CD14-positive monocyte (primary cell): ENCODE results near the gene SHROOM3. TPM values are rescaled to one million over a fixed set of nuclear protein-coding genes. Genes with fewer than 3 reads are reported as not detected.

Experiments used
- DNase-seq, 3 donors: peaks; one replicate each; pipeline ENCODE4 v3.0.0-alpha.2; 2011 to 2022
- H2AFZ ChIP-seq: 2 replicates; pipeline ENCODE4 v1.6.0; 2012; ENCODE audit warnings: mild to moderate bottlenecking, low read depth, low read length, inconsistent platforms; ENCODE audit not compliant: insufficient read depth, poor library complexity, severe bottlenecking
- H3K27ac ChIP-seq, 2 donors: 1 replicate in 1 of 2; 2 replicates in 1 of 2; pipeline ENCODE4 v1.5.1; 2012 to 2013; ENCODE audit warnings: low read length in 2 of 2, control low read depth in 1 of 2, inconsistent platforms in 1 of 2, low read depth in 1 of 2, mild to moderate bottlenecking in 1 of 2
- H3K27me3 ChIP-seq, 2 donors: one replicate each; pipeline versions ENCODE4 v1.6.0 to v1.6.1; 2011 to 2013; ENCODE audit warnings: low read length in 2 of 2; ENCODE audit not compliant: control insufficient read depth in 2 of 2, insufficient read depth in 2 of 2
- H3K36me3 ChIP-seq, 2 donors: replicated peaks in 1 of 2; 1 replicate in 1 of 2; 2 replicates in 1 of 2; pipeline versions ENCODE4 v1.5.1 to v1.6.1; 2012 to 2013; ENCODE audit warnings: low read length in 2 of 2, control low read depth in 1 of 2, inconsistent platforms in 1 of 2, mild to moderate bottlenecking in 1 of 2; ENCODE audit not compliant: insufficient read depth in 2 of 2, control insufficient read depth in 1 of 2
- H3K4me1 ChIP-seq, 2 donors: 1 replicate in 1 of 2; 2 replicates in 1 of 2; pipeline versions ENCODE4 v1.5.1 to v1.6.1; 2012 to 2013; ENCODE audit warnings: low read length in 2 of 2, control low read depth in 1 of 2, inconsistent platforms in 1 of 2, mild to moderate bottlenecking in 1 of 2, moderate library complexity in 1 of 2; ENCODE audit not compliant: insufficient read depth in 2 of 2, control insufficient read depth in 1 of 2
- H3K4me2 ChIP-seq: replicated peaks from 2 replicates; pipeline ENCODE3; 2012; ENCODE audit warnings: low read length, moderate library complexity, mild to moderate bottlenecking; ENCODE audit not compliant: poor library complexity, severe bottlenecking; ENCODE audit errors: extremely low read depth
- H3K4me3 ChIP-seq, 3 experiments: fragments of 200-600 bp in 1 of 3; sonication (generic) in 1 of 3; replicated peaks in 1 of 3; 1 replicate in 2 of 3; 2 replicates in 1 of 3; pipeline ENCODE4 v1.5.1; 2011 to 2013; ENCODE audit warnings: low read length in 3 of 3, mild to moderate bottlenecking in 3 of 3, control low read depth in 2 of 3, low read depth in 2 of 3, inconsistent platforms in 1 of 3, moderate library complexity in 1 of 3
- H3K79me2 ChIP-seq: 2 replicates; pipeline ENCODE4 v1.6.0; 2012; ENCODE audit warnings: mild to moderate bottlenecking, control low read depth, inconsistent platforms, low read length, moderate library complexity; ENCODE audit not compliant: insufficient read depth
- H3K9ac ChIP-seq: 2 replicates; pipeline ENCODE4 v1.6.0; 2017; ENCODE audit warnings: low read length, mild to moderate bottlenecking; ENCODE audit not compliant: insufficient read depth, poor library complexity, severe bottlenecking
- H3K9me3 ChIP-seq, 2 donors: replicated peaks in 1 of 2; 1 replicate in 1 of 2; 2 replicates in 1 of 2; pipeline versions ENCODE4 v1.5.1 to v1.6.1; 2012 to 2013; ENCODE audit warnings: low read length in 2 of 2, control low read depth in 1 of 2; ENCODE audit not compliant: control insufficient read depth in 1 of 2, insufficient read depth in 1 of 2
- H4K20me1 ChIP-seq: 2 replicates; pipeline ENCODE4 v1.6.0; 2012; ENCODE audit warnings: mild to moderate bottlenecking, low read length, control low read depth, moderate library complexity; ENCODE audit not compliant: insufficient read depth
- H3K27ac Mint-ChIP-seq, 7 donors: one replicate each; pipeline ENCODE4 v1.8.0; 2020; ENCODE audit warnings: mild to moderate bottlenecking in 7 of 7, mixed read lengths in 7 of 7, moderate library complexity in 6 of 7, inconsistent platforms in 2 of 7
- H3K27me3 Mint-ChIP-seq, 3 donors: one replicate each; pipeline ENCODE4 v1.8.0; 2021 to 2022; ENCODE audit warnings: low read depth in 3 of 3, mild to moderate bottlenecking in 3 of 3, mixed read lengths in 3 of 3, moderate library complexity in 3 of 3, inconsistent platforms in 1 of 3
- H3K36me3 Mint-ChIP-seq, 2 donors: one replicate each; pipeline ENCODE4 v1.8.0; 2020; ENCODE audit warnings: mixed read lengths in 2 of 2, inconsistent platforms in 1 of 2, mild to moderate bottlenecking in 1 of 2
- H3K4me1 Mint-ChIP-seq: one replicate; pipeline ENCODE4 v1.8.0; 2020; ENCODE audit warnings: mild to moderate bottlenecking, mixed read lengths
- H3K4me3 Mint-ChIP-seq, 2 donors: one replicate each; pipeline ENCODE4 v1.8.0; 2020; ENCODE audit warnings: mild to moderate bottlenecking in 2 of 2, mixed read lengths in 2 of 2, moderate library complexity in 1 of 2
- H3K9me3 Mint-ChIP-seq, 7 donors: one replicate each; pipeline ENCODE4 v1.8.0; 2020 to 2022; ENCODE audit warnings: mixed read lengths in 7 of 7, mild to moderate bottlenecking in 6 of 7, moderate library complexity in 6 of 7, inconsistent platforms in 2 of 7
- WGBS: methylation state at CpG from one replicate; pipeline ENCODE4 v1.1.5; 2013; ENCODE audit warnings: missing lambda C conversion rate; ENCODE audit not compliant: insufficient coverage; 5-methylcytosine and 5-hydroxymethylcytosine counted together
- intact Hi-C, 2 donors: fragments of 100-400 bp; cut with micrococcal nuclease; formaldehyde crosslinking; loops; one replicate each; pipeline versions ENCODE4 v1.15.0 to v1.15.1; 2023
- polyA plus RNA-seq, 3 donors: library from polyadenylated mRNA; depleted of rRNA in 1 of 3; unstranded in 2 of 3; stranded (reverse) in 1 of 3; fragments of 300-500 nt in 2 of 3; fragments of >200 nt in 1 of 3; fragmentation: Illumina TruSeq in 2 of 3; gene quantifications; 1 replicate in 2 of 3; 2 replicates in 1 of 3; pipeline ENCODE4 v1.2.3, GENCODE V29; 2012 to 2021
- TF ChIP-seq, protein P1 (sequence below): fragments of 200-600 bp; IDR thresholded peaks from one replicate; pipeline ENCODE4 v1.8.0; 2022; ENCODE audit warnings: antibody characterized with exemption, mild to moderate bottlenecking

The SHROOM3 gene
- polyA plus RNA-seq, 3 donors, result not detected

DNA sequence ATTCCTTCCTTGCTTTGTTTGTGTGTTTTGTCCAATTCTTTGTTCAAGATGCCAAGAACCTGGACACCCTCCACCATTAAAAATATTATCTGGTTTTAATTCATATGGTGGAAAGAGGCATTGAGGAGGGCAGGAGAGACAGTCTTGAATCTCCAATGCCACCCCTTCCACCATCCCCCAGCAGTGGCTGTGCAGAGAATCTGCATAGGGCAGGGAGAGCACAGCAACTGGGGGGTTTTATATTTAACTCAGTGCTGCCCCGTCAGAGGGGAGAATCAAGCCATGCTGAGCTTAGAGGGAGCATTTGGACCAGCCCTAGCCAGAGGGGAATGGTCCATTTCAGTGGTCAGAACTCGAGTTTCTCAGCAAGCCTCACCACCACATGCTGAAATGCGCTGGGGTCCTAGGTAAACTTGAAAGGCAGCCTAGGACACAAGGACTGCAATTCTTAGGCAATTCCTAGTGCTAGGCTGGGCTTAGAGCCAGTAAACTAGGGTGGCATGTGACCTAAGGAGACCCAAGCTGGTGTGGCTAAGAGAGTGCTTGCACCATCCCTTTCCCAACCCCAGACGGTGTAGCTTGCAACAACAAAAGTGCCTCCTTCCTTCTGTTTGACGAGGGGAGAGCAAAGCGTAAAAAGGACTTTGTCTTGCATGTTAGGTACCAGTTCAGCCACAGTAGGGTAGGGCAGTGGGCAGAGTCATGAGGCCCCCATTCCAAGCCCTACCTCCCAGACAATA, 48.3 kb upstream of the SHROOM3 start:
- Histone ChIP-seq H3K4me1 (peaks cover 13 to 15% of the 10 kb centered on the region in 2 donors), H3K27me3 (no peaks in the 10 kb centered on the region), H4K20me1 (no peaks in the 10 kb centered on the region), H3K9me3 (peaks cover 0 to 5% of the 10 kb centered on the region in 2 donors), H3K9ac (no peak overlapping the region), H3K27ac (no peak overlapping the region), H3K4me2 (no peak overlapping the region), H3K4me3 (no peak overlapping the region), H3K79me2 (no peaks in the 10 kb centered on the region), H2AFZ (no peak overlapping the region), H3K36me3 (no peaks in the 10 kb centered on the region)
- TF ChIP-seq, protein P1, sequence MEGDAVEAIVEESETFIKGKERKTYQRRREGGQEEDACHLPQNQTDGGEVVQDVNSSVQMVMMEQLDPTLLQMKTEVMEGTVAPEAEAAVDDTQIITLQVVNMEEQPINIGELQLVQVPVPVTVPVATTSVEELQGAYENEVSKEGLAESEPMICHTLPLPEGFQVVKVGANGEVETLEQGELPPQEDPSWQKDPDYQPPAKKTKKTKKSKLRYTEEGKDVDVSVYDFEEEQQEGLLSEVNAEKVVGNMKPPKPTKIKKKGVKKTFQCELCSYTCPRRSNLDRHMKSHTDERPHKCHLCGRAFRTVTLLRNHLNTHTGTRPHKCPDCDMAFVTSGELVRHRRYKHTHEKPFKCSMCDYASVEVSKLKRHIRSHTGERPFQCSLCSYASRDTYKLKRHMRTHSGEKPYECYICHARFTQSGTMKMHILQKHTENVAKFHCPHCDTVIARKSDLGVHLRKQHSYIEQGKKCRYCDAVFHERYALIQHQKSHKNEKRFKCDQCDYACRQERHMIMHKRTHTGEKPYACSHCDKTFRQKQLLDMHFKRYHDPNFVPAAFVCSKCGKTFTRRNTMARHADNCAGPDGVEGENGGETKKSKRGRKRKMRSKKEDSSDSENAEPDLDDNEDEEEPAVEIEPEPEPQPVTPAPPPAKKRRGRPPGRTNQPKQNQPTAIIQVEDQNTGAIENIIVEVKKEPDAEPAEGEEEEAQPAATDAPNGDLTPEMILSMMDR, result no peak
- H3K9me3 Mint-ChIP-seq, result peaks cover 9 to 17% (median 12%) of the 10 kb centered on the region in 7 donors
- H3K4me1 Mint-ChIP-seq, result peaks cover 30% of the 10 kb centered on the region
- H3K27ac Mint-ChIP-seq, result peak overlapping the region in 2 of 7 donors; percentile 7 to 26
- 100% methylated on average over 1 of the region's 6 CpGs for WGBS
- intact Hi-C loops, result no loop called here
- peak; percentile 11 to 62 (median 29) for DNase-seq
- no peaks in the 10 kb centered on the region for H3K36me3 Mint-ChIP-seq
- peaks cover 0 to 6% (median 2%) of the 10 kb centered on the region in 3 donors for H3K27me3 Mint-ChIP-seq
- no peak overlapping the region for H3K4me3 Mint-ChIP-seq

DNA sequence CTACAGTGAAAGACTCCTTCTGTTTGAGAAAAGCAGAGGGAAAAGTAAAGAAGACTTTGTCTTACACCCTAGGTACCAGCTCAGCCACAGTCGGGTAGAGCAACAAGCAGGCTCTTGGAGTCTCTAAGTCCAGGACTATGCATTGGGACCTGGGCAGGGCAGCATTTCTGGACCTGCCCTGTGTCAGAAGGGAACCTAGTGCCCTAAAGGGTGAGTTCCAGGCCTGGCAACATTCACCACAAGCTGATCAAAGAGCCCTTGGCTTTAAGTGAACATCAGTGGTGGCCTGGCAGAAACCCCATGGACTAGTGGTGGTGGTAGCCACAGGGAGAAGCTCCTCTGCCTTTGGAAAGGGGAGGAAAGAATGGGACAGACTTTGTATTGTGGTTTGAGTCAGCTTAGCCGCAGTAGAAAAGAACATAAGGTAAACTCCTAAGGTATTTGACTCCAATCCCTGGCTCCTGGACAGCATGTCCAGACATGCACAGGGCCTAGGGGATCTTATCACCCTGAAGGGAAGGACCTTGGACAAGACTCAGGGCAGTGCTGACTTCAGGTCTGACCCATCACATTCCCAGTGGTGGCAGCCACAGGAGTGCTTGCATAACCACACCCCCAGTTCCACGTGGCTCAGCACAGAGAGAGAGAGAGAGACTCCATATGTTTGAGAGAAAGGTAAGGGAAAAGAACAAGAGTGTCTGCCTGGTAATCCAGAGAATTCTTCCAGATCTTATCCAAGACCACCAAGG, 46.7 kb upstream of the SHROOM3 start:
- H3K9ac ChIP-seq, result no peak overlapping the region
- Mint-ChIP-seq H3K27ac (peak overlapping the region in 1 of 7 donors; percentile 73), H3K4me1 (peaks cover 21% of the 10 kb centered on the region), H3K36me3 (no peaks in the 10 kb centered on the region), H3K9me3 (peaks cover 11 to 19% (median 14%) of the 10 kb centered on the region in 7 donors), H3K4me3 (no peak overlapping the region), H3K27me3 (peaks cover 0 to 6% (median 2%) of the 10 kb centered on the region in 3 donors)
- WGBS, result 100% methylated on average over 2 of the region's 3 CpGs
- H3K4me1 ChIP-seq, result peaks cover 8 to 10% of the 10 kb centered on the region in 2 donors
- H3K9me3 ChIP-seq, result peaks cover 0 to 5% of the 10 kb centered on the region in 2 donors
- H3K4me2 ChIP-seq, result no peak overlapping the region
- TF ChIP-seq, protein P1, result no peak
- no peaks in the 10 kb centered on the region for H3K79me2 ChIP-seq
- DNase-seq, result no peak
- no peak overlapping the region for H3K27ac ChIP-seq
- intact Hi-C loops, result no loop called here
- no peaks in the 10 kb centered on the region for H3K36me3 ChIP-seq
- no peaks in the 10 kb centered on the region for H4K20me1 ChIP-seq
- no peak overlapping the region for H3K4me3 ChIP-seq
- H2AFZ ChIP-seq, result no peak overlapping the region
- no peaks in the 10 kb centered on the region for H3K27me3 ChIP-seq
